Eye (tissue), 1 donor: ENCODE data around the gene ELN.
"Not testable (repeated sequence)": the region's sequence is repeated elsewhere in the genome, so short reads cannot be mapped to it uniquely, and the experiment has no call there.

ENCODE experiments used
- DNase-seq: peaks from one replicate; pipeline ENCODE4 v3.0.0-alpha.2; 2015

The ELN gene

DNA sequence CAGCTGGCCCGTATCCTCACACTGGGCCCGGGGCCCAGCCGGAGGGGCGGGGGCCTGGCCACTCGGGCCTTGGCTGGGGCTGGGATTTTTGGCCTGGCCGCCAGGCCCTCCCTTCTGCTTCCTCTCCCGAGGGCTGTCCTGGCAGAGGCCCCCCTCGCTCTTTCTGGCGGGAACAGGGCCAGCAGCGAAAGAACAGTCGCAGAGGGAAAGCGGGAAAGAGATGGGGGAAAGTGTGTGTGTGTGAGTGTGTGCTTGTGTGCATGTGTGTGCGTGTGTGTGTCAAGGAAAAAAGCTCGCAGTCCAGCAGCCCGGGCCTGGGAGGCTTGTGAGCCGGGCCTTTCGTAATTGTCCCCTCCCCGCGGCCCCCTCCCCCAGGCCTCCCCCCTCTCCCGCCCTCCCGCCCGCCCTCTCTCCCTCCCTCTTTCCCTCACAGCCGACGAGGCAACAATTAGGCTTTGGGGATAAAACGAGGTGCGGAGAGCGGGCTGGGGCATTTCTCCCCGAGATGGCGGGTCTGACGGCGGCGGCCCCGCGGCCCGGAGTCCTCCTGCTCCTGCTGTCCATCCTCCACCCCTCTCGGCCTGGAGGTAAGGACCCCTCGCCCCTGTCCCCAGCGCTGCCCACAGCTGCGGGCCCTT is at the start of gene ELN:
ELN (plus strand) TSS at position 491 of the 638 bp plus-strand sequence; CDS start at position 506, 15 bp downstream.
- DNase-seq, result peak; percentile 86

DNA sequence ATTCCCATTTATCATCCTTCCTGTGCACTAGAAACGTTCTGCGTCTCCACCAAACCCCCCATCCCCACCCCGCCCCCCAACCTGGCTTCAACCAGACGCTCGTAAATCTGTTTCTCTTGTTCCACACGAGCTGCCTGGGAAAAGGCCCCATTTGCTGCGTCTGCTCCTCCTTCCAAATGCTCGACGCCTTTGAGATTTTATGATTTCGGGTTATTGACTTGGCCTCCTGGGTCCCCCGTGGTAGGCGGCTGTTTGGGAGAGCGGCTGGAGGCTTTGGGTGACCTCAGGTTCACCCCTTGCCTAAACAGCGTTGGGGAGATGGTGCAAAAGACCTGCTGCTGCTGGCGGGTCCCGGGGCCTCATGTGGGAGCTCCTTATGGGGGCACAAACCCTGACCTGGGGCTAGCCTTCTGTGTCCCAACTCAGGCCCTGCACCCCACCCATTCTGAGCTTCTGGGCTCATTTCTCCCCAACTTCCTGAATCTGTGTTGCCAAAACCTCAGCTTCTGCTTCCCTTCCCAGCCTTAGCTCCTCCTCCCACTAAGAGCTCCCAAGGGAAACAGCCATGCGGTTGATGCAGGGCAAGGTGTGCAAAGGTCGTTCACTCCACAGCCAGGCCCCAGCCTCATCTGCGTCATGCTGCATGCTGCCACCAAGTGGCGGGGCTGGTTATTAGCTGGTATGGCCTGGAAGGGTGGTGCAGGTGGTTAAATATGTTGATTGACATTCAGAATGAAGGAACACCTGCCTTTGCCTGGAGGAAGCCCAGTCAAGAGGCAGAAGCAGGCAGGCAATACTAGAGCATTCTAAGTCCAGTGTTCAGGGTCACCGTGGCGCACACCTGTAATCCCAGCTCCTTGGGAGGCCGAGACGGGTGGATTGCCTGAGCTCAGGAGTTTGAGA is 49.1 kb upstream of the ELN start:
- DNase-seq, result no peak

DNA sequence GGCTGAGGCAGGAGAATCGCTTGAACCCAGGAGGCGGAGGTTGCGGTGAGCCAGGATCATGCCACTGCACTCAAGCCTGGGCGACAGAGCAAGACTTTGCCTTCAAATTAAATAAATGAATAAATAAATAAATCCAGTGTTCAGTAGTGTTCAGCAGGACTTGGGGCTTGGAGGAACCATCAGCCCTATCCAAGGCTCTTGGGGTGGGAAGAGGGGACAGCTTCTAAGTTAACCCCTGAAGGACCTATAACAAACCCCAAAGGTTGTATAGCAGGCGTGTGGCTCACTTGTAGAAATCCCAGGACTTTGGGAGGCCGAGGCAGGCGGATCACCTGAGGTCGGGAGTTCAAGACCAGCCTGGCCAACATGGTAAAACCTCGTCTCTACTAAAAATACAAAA is 48.3 kb upstream of the ELN start:
- DNase-seq, result not testable (repeated sequence)

DNA sequence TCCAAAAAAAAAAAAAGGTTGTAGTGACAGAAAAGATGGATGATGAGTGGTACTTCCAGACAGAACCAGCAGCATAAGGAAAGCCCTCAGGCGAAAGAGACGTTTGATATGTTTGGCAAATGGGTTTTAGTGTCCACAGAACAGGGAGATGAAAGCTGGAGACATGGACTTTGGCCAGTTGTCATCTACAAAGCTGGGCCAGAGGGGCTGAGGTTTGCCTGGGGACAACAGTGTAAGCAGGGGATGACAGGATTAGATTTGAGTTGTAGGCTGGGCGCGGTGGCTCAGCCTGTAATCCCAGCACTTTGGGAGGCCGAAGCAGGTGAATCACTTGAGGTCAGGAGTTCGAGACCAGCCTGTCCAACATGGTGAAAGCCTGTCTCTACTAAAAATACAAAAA is 47.8 kb upstream of the ELN start:
- no peak for DNase-seq

DNA sequence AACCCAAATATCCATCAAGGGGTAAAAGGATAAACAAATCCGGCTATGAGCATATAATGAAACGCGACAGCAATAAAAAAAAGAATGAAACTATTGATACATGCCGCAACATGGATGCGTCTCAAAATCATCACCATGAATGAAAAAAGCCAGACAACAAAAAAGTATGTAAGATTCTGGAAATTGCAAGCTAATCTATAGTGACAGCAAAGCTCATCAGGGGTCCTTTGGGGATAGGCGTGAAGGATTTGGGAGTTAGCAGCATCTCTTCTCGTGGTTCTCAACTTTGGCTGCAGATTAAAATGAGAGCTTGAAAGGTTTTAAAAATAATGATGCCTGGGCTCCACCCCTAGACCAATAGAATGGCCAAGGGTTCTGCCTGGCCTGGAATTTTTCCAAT is 46.0 kb upstream of the ELN start:
- DNase-seq, result no peak

DNA sequence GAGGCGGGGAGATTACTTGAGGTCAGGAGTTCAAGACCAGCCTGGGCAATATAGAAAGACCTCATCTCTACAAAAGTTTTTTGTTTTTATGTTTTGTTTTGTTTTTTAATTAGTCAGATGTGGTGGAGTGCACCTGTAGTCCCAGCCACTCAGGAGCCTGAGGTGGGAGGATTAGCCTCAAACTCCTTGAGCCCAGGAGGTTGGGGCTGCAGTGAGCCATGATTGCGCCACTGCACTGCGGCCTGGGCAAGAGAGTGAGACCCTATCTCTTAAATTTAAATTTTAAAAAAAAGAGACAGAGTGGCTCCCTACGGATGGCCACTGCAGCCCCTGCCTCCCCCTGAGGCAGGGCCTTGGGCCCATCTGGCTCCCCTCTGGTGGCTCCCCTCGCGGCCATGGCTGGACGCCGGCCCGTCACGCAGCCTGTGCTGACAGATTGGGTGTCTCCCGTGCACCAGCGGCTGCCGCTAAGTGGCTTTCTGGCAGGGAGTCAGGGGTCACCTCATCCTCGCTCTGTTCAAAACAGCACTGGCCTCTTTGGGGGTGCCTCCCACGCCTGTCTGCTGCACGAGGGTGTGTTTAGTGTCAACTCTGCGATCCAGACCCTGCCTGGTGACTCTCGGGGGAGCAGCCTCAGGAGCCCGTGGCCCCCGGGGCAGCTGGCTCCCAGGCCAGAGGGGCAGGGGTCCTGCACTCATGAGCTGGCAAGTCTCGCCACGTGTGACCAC is 44.4 kb upstream of the ELN start:
- DNase-seq, result no peak

DNA sequence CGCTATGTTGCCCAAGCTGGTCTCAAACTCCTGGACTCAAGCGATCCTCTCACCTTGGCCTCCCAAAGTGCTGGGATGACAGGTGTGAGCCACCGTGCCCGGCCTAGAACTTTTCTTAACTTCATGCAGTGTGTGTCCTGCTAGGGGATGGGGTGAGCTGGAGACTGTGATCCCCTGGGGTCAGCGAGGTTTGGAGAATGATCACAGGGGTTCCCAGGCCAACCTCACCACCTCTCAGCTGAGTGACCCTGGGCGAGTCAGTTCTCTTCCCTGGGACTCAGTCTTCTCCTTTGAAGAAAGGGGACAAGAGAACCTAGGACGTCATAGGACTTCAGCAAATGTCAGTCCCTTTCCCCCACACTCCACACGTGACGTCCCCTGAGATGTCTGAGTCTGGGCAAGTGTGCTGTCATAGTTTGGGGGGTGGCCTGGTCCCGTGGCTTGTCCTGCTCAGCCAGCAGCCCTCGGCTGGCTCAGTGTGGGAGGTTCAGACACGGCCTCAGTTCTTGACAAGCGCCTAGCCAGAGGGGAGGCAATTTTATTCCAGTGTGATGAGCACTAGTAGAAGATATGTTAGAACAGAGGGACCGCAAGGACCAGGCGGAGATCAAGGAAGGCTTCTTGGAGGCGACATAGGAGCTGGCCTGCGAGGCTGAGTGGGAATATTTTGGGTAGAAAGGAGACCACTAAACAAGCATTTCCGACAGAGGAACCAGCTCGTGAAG is 43.3 kb upstream of the ELN start:
- DNase-seq, result no peak

DNA sequence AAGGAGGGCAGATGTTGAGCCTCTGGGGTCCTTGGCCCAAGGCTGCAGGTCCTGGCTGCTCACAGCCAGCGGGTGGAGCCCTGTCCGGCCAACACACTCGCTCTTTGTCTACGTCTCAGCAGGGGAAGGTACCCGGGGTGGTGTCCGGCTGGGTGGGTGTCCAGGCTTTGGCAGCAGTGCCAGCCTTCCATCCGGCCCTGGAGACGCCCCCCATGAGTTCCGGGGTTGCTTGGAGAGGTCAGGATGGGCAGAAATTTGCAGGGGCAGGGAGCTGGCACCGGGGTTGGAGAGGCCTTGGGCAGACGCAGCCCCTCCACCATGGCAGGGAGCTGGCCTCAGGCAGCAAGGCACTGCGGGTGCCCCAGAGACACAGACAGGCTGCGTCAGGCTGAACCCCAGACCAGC is 42.2 kb upstream of the ELN start:
- DNase-seq, result no peak

DNA sequence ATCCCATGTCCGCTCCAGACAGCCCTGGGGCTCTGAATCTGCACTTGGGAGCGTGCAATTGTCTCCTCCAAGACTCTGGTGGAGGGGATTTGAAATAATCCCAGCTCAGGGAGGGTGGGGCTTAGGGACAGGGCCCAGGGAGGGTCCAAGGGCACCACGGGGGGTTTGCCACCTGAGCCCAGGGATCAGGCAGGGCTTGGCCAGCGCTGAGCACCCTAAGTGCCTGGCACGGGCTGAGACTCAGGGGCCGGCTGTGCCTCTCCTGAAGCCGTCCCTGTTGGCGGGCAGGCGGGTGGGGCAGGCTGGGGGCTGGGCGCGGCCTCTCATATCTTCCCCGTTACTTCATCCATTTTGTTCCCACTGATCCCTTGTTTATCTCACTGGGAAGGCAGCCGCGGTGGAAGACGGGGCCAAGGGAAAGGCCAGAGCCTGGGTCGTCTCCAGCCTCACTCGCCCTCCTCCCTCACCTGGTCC is 41.8 kb upstream of the ELN start:
- DNase-seq, result no peak

DNA sequence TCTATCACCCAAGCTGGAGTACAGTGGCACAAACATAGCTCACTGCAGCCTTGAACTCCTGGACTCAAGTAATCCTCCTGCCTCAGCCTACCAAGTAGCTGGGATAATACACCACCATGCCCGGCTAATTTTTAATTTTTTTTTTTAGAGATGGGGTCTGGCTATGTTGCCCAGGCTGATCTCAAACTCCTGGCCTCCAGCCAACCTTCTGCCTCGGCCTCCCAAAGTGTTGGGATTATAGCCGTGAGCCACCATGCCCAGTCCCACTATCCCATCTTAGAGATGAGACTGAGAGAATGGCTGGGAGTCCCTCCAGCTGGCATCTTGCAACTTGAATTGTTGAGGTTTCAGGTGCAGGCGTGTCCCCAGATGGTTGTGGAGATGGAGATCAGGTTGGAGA is 40.7 kb upstream of the ELN start:
- DNase-seq, result no peak

DNA sequence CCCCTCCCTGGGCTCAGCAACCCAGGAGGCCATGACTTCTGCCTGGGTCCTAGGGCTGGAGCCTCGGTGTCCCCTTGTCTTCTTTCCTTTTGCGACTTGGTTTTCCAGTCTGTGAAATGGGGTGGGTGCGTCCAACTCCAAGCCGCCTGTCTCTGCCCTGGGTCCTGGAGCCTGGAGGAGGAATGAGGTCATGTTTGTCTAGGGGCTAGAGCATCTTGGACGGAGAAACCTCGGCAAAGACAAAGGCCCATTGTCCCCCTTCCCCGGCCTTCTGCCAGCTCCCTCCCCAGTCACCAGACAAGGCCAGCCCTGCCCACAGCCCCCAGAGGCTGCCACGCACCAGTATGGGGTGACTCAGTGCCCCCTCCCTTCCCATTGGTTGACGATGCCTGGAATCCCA is 39.8 kb upstream of the ELN start:
- DNase-seq, result peak; percentile 60

DNA sequence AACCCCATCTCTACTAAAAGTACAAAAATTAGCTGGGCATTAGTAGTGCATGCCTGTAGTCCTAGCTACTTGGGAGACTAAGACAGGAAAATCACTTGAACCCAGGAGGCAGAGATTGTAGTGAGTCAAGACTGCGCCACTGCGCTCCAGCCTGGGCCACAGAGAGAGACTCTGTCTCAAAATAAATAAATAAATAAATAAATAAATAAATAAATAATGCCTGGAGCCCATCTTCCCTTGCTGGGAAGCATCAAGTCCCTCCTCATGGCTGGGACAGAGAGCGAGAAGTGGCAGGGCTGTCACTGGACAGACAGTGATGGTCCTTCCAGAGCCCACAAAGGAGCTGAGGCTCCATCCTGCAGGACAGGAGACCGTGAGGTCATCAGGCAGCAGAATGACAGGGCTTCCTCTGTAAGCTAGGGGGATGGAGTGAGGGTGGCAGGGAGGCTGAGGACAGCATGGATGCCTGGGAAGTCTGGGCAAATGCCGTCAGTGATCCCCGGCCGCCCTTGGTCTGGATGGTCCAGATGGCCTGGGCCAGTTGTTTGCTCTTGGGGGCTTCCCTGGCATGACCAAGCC is 36.4 kb upstream of the ELN start:
- DNase-seq, result no peak

DNA sequence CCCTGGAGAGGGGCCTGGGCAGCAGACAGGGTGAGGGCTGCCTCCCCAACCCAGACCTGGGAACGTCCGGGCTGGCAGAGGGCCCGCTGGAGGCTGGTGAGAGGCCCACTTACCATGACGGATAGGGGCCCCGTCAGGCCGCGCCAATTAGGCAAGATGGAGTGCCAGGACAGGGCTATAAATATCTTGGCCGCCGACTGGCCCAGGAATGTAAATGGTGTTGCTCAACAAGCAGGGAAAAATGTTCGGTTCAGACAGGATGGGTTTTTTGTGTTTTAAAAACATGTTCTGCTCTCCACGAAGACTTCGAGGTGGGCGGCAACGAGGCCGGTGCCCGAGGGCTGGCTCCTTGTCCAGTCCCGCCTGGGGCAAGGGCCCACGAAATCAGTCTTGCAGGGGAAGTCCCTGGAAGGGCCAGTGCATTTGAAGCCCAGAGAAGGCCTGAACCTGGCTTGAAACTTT is 35.8 kb upstream of the ELN start:
- DNase-seq, result no peak

DNA sequence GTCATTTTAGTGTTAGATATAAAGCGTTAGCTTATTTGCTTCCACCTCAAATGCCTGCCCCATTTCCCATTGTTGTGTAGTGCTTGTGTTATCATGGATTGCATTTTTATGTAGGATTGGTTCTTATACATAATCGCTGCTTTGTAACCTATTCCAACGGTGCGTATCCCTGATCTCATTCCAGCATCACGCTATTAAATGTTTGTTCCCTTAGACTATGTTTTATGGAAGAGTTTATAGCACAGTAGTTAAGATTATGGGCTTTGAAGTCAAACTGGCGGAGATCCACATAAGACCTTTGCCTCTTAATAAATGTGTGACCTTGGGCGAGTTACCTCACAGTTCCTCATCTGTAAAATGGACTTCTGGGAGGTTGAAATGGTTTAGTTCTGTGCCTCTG is 34.0 kb upstream of the ELN start:
- DNase-seq, result no peak

DNA sequence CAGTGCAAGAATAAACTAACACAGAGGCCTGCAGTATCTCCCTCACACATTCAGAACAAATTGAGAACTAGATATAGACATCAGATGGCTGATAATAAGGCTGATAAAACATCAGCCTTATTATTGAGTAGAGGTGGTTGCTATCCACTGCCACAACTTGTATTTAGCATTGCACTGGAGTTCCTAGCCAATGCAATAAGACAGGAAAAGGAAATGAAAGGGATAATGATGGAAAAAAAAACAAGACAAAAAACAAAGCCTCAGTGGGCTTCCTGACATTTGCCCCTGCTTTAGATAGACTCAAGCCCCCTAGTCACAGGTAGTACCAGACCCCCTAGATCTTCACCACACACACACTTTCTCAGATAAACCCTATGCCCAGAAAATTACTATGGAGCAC is 33.2 kb upstream of the ELN start:
- DNase-seq, result no peak

DNA sequence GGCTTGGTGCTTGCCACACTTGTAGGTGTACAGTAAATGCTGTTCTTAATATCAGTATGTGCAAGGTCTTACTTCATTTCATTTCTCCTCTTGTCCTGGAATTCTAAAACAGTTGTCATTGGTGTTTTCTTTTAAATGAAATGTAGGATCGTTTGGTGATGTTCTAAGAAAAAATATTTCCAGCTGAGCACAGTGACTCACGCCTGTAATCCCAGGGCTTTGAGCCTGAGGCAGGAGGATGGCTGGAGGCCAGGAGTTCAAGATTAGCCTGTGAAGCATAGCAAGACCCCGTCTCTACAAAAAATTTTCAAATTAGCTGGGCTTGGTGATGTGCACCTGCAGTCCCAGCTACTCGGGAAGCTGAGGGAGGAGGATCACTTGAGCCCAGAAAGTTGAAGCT is 32.6 kb upstream of the ELN start:
- DNase-seq, result no peak

DNA sequence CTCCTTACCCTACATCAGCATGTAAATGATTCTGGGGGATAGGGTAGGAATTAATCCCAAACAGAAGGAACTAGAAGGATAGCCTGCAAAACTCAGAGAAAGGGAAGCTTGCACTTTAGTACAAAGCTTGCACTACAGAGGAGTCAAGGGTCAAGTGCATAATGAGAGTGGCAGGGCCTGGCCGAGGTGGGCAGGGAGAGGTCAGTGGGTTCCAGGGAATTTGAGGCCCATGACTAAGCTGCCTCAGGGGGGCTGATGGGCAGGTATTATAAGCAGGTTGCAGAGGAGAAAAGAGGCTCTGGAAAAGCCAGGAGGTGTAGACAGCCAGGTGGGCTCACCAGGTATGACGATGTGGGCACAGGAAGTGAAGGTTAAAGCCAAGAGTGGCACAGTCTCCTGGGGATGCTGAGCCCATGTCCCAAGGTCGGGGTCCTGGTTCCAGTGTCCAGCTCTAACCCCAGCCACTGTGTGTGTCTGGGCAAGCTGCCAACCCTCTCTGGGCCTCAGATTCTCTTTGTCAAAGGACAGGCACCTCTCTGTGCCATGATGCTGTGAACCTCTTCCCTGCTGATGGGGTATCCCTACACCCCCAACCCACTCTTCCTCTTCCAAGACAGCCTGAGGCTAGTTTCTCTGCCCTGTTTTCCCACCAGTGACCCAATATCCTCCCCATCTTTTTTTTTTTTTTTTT is 32.0 kb upstream of the ELN start:
- DNase-seq, result no peak

DNA sequence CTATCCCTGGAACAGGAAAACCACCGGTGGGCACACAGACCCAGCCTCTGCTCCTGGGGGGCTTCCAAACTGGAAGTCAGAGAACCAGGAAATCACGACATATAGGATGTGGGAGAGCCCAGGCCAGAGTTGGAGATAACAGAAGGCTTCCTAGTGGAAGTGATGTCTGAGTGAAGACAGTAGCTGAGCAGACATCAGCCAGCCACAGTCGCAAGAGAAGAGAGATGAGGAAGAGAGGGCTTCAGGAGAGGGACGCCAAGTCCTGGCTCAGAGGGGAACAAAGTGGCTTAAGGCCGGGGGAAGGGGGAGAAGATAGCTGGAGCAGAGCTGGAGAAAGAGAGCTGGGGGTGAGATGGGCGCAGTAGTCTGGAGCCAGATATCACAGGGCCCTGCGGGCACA is 30.9 kb upstream of the ELN start:
- DNase-seq, result no peak

DNA sequence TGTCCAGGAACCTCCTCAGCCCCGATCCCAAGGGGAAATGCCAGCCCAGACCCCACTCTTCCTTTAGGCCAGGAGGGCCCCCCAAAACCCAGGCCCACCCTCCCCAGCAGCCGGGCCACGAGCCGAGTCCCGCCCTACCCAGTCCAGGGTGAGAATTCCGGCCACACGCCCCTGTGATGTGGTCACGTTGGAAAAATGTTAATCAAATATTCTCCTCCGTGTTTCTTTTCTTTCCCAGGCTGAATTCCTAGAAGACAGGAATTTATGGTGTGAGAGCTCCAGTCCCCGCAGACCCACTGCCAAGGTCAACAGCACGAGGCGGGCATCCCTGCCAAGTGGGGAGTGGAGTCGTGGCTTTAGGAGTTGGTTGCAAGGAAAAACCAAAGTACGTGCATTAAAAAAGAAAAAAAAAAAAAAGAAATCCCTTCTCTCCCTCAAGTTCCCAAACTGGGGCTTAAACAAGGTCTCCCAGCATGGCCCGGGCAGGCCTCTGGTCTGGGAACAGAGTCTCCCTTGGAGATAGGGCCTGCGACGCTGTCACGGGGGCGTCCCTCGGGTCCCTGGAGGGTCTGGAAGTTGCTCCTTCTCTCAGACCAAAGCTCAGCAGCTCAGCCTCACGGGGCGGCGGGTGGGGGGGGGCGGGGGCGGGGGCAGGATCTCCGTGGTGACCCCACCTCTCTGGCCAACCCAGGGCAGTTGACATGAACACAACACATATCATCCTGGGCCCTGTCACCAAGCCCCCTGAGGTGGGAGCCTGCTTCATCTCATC is 28.1 kb upstream of the ELN start:
- DNase-seq, result peak; percentile 57

DNA sequence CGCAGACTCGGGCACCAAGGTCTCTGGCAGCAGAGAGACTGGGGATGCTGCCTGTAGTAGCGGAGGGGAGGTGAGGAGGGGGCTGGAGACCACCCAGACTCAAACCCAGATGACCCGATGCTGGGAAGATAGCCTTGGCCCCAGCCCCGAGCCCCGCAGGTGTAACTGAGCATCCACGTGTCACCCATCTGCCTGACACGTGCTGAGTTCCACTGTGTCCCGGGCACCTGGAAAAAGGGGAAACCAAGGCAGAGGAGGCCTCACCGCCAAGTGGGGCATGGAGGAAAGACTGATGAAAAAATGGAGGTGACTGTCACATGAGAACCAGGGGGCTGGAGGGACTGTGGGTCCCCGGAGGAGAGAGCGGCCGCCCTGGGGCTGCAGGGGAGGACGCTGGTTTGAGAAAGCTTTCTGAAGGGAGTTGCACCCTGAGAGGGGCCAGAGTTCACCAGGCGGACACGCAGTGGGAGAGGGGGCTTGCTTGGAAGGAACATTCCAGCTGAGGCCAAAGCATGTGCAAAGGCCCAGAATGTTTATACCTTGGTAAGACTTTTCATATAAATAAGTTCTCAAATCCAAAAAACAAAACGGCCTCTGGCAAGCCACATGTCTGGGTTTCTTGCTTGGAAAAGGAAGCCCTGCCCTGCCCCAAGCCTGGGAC is 27.4 kb upstream of the ELN start:
- no peak for DNase-seq

DNA sequence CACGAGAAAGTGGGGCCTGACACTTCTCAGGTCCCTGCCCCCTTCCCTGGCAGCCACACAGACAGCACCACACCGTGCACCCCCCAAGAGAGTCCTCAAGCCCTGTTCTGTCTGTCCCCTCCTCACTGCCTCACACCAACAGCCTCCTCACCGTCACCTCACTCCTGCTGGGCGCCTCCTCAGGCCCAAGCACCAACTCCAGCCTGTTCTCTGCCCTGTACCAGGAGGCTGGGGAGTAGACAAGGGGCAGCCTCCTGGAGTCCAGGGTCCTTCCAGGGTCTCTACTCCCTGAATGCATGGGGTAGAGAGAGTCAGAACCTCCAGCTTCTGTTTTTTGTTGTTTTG is 26.9 kb upstream of the ELN start:
- DNase-seq, result no peak
